ENCODE results near the gene B4GALNT4. TPM values are rescaled to one million over a fixed set of nuclear protein-coding genes. Genes with fewer than 3 reads are reported as not detected.

B4GALNT4 gene
- total and polyA plus RNA-seq, 2 of the 8 experiments (the other 6 are each of a cell fraction or from before 2014, with no cell fraction given) = 40.9 to 76.3 TPM

DNA sequence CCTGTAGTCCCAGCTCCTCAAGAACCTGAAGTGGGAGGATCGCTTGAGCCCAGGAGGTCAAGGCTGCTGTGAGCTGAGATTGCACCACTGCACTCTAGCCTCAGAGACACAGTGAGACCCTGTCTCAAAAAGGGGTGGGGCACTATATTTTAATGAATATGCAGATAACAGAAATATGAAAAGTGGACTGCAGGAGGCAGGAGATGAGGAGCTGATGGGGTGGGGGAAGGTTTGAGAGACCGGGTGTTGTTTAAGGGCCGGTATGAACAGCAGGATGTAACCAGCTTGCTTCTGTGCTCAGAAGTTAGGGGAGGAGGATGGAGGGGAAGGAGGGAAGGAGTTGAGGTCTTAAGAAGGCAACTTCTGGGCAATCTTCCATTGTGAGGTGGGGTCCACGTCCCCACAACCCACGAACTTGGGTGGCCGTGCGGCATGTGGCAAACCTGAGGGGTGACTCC, 1.3 kb upstream of the B4GALNT4 start (continued):
- TF ChIP-seq RXRA (IDR thresholded peaks at IDR 0.05; ENCODE audit: insufficient read depth, low read depth, low read length) (no peak), RNF2 (IDR thresholded peaks at IDR 0.05; ENCODE audit: borderline replicate concordance, low read depth, low read length, missing control alignments, poor library complexity, severe bottlenecking) (no peak)

All from H1 (cell line).